ENCODE results near the gene RAI2. TPM values are rescaled to one million over a fixed set of nuclear protein-coding genes. Genes with fewer than 3 reads are reported as not detected.

Gene RAI2
- total and polyA plus RNA-seq, 9 donors, result 26.5 to 72.9 (median 43.6) TPM

- no peak for TF ChIP-seq POLR2A (IDR thresholded peaks at IDR 0.05)
- TF ChIP-seq, protein P1, sequence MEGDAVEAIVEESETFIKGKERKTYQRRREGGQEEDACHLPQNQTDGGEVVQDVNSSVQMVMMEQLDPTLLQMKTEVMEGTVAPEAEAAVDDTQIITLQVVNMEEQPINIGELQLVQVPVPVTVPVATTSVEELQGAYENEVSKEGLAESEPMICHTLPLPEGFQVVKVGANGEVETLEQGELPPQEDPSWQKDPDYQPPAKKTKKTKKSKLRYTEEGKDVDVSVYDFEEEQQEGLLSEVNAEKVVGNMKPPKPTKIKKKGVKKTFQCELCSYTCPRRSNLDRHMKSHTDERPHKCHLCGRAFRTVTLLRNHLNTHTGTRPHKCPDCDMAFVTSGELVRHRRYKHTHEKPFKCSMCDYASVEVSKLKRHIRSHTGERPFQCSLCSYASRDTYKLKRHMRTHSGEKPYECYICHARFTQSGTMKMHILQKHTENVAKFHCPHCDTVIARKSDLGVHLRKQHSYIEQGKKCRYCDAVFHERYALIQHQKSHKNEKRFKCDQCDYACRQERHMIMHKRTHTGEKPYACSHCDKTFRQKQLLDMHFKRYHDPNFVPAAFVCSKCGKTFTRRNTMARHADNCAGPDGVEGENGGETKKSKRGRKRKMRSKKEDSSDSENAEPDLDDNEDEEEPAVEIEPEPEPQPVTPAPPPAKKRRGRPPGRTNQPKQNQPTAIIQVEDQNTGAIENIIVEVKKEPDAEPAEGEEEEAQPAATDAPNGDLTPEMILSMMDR (IDR thresholded peaks at IDR 0.05), result no peak
- no peak for TF ChIP-seq EP300 (IDR thresholded peaks at IDR 0.05)
- H3K27me3 ChIP-seq, result no peaks in the 10 kb centered on the region
- no peak for DNase-seq
- intact Hi-C loops (cut with DNase I), result no loop called here
- no peak overlapping the region for H3K4me3 ChIP-seq
- no peaks in the 10 kb centered on the region for H3K9me3 ChIP-seq
- no peaks in the 10 kb centered on the region for H3K4me1 ChIP-seq (ENCODE audit: insufficient read depth)
- H3K27ac ChIP-seq, result no peak overlapping the region
- no peaks in the 10 kb centered on the region for H3K36me3 ChIP-seq
Observed at GRCh38 chrX:17876135-17876534, 15.0 kb upstream of the RAI2 start.

DNA sequence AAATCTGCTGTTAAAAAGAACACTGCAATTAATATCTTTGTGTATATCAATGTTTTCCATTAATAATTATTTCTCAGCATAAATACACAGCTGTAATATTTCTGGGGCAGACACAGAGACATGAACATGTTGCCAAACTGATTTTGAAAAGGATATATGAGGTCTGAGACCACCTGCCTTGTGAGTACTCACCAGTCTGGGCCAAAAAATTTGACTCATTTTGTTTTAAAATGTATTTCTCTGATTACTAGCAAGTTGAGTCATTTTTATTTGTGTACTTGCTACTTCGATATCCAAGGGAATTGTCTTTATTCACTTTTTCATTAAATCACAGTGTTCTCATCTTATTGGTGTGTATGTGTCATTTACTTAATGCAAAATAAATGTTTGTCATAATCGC lies 8.5 kb upstream of the RAI2 start:
- H3K36me3 ChIP-seq, result no peaks in the 10 kb centered on the region
- no peaks in the 10 kb centered on the region for H3K27me3 ChIP-seq
- H3K9me3 ChIP-seq, result no peaks in the 10 kb centered on the region
- H3K27ac ChIP-seq, result no peak overlapping the region
- TF ChIP-seq POLR2A (IDR thresholded peaks at IDR 0.05) (no peak), EP300 (IDR thresholded peaks at IDR 0.05) (no peak)
- TF ChIP-seq, protein P1 (IDR thresholded peaks at IDR 0.05), result no peak
- 61 to 65% (median 65%) methylated on average over 2 of the region's 2 CpGs for WGBS, 3 donors
- DNase-seq, result no peak
- no peak overlapping the region for H3K4me3 ChIP-seq
- intact Hi-C loops (cut with DNase I), result no loop called here
- H3K4me1 ChIP-seq (ENCODE audit: insufficient read depth), result no peaks in the 10 kb centered on the region

DNA sequence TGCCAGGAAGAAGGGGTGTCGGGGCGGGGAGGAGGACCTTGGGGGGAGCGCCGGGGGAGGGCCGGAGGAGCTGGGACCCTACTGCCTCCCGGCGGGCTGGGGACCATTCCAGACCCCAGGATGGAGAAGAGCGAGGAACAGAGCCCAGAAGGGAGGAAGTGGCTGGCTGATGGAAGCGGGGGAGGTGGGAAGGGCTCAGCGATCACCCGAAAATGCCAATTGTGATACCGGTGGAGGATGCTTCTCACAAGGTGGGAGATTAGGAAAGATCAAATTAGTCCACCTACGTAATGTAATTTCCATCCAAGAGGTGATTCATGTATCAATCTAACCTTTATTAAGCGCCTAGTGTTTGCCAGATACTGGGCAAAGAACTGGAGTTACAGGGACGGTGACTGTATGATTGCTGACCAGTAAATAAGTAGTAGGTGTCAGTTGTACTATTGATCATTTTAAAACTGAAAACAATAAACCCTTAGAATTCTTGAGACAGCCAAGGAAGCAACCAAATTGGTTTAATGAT lies 452 bp upstream of the RAI2 start:
- no peaks in the 10 kb centered on the region for H3K9me3 ChIP-seq
- peak overlapping the region; percentile 58 for H3K4me3 ChIP-seq
- no peaks in the 10 kb centered on the region for H3K27me3 ChIP-seq
- 32 to 42% (median 36%) methylated on average over 15 of the region's 15 CpGs for WGBS, 3 donors
- no peak for DNase-seq
- TF ChIP-seq, protein P1 (IDR thresholded peaks at IDR 0.05), result no peak
- TF ChIP-seq POLR2A (IDR thresholded peaks at IDR 0.05), result no peak
- TF ChIP-seq EP300 (IDR thresholded peaks at IDR 0.05), result no peak
- no peak overlapping the region for H3K27ac ChIP-seq
- intact Hi-C loops (cut with DNase I), result no loop called here
- no peaks in the 10 kb centered on the region for H3K36me3 ChIP-seq
- no peaks in the 10 kb centered on the region for H3K4me1 ChIP-seq (ENCODE audit: insufficient read depth)

DNA sequence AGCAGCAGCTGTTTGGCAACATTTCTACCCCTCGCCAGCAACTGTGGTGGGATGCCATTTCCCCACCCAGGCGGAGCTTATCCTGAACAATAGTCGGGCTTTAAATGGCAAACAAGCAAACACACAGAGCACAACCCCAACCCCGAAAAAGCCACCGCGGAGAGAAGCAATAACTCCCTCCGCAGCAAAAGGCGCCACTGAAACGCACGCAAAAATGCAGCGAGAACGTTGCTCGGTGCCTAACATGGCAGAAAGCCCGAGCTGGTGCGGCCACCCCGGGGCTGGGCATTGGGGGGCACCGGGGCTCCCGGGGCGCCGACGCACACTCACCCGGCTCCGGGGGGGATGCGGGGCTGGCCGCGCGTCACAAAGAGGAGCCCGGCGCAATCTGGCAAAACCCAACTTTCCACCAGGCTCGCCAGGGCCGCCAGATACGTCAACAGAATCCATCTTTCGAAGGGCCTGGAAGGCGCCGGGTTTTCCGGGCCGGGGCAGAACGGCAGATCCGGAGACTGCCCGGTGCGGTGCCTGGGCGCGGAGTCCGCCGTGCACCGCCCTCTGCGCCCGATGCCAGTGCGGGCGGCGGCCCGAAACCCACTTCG lies 818 bp downstream of the RAI2 start:
- no peaks in the 10 kb centered on the region for H3K27me3 ChIP-seq
- H3K27ac ChIP-seq, result peak overlapping the region; percentile 56 to 64
- peak overlapping the region; percentile 73 for H3K4me3 ChIP-seq
- TF ChIP-seq EP300 (IDR thresholded peaks at IDR 0.05) (no peak), POLR2A (IDR thresholded peaks at IDR 0.05) (no peak)
- TF ChIP-seq, protein P1 (IDR thresholded peaks at IDR 0.05), result no peak
- 35 to 54% (median 35%) methylated on average over 38 to 53 of the region's 53 CpGs for WGBS, 3 donors
- no peaks in the 10 kb centered on the region for H3K9me3 ChIP-seq
- no peaks in the 10 kb centered on the region for H3K4me1 ChIP-seq (ENCODE audit: insufficient read depth)
- no peaks in the 10 kb centered on the region for H3K36me3 ChIP-seq
- intact Hi-C loops (cut with DNase I), result no loop called here
- peak; percentile 31 to 73 (median 50) for DNase-seq
